DMS53 treated with DMSO at 0.1 percent for 48 hours (cell line): Measurements from ENCODE around the gene SPRR2E.
"Not testable (repeated sequence)": the region's sequence is repeated elsewhere in the genome, so short reads cannot be mapped to it uniquely, and the experiment has no call there.

ENCODE experiments used
- DNase-seq: peaks from one replicate; lab custom pipeline; 2025; ENCODE audit not compliant: unreplicated experiment; lab: John Stamatoyannopoulos, UW

Gene SPRR2E

DNA sequence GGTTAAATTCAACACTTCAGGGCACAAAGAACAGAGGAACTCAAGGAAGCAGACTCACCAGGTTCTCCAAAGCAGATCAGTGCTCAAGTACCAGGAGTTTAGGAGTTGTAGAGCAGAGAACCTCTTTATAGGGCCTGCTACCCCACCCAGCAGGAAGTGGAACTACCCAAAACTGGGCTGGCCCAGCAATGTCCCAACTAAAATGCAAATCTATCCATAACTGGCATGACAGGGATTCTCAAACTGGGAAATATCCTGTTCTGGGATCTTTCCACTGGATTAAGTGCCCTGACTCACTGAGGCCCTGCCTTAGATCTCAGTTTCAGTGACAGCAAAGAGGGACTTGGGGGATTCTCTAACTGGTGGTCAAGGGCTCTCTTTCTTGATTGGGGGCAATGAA lies at the start of gene SPRR2E:
TSS of gene SPRR2E (minus strand) at position 101 of the 400 bp plus-strand sequence. CDS start 775 bp downstream, outside the sequence.
- no peak for DNase-seq

DNA sequence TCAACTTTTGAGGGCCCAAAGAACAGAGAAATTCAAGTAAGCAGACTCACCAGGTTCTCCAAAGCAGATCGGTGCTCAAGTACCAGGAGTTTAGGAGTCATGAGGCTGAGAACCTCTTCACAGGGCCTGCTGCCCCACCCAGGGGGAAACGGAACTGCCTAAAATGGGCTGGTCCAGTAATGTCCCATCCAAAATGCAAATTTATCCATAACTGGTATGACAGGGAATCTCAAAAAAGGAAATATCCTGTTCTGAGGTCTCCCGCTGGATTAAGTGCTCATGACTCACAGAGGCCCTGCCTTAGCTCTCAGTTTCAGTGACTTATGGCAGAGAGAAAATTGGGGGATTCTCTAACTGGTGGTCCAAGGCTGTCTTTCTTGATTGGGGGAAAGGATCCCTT lies 47.1 kb upstream of the SPRR2E start:
- no peak for DNase-seq

DNA sequence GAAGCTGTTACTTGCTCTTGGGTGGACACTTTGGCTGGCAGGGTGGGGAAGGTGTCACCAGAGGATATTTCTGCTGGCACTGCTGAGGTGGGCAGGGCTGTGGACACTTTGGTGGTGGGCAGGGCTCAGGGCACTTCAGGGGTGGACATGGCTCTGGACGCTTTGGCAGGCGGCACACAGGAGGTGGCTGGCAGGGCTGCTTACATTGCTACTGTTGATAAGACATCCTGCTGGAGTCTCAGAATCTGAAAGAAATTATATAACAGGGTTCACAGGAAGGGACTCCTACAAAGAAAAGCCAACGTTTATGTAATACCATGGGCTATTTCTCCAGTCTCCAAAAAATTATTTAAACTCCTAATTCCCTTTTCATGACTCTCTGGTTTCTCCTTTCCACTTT lies 46.2 kb upstream of the SPRR2E start:
- no peak for DNase-seq

DNA sequence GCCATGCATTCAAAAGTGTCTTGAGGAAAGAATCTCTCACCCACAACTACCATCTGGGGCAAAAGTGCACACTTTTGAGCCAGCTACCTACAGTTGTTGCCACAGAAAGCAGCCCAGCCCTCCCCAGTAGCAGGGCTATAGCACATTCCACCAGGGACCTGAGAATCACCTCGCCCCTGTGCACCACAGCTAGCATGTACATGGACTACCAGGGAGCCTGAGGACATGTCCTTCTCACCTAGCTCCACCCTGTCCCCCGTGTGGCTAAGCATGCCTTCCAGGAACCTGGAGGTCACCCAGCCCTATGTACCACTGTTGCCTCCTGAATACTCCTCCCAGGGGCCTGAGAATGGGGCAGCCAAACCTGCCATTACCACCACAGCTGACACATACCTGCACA lies 39.4 kb upstream of the SPRR2E start:
- no peak for DNase-seq

DNA sequence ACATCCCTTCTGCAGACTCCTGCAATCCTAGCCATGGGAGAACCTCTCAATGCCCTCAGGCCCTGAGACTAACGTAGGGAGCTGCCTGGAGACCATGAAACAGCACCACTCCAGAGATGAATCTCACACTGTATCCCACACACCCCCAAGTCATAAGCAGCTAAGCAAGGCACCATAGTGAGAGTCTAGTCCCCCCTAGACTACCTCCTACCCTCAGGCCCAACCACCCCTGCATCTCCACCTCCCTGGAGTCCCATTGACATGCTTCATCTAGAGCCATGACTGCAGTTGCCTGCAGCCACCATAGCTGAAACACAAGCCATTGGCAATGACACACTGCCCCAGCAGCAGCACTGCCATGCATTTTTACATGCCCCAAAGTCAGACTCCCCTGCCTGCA lies 38.9 kb upstream of the SPRR2E start:
- DNase-seq: no peak

DNA sequence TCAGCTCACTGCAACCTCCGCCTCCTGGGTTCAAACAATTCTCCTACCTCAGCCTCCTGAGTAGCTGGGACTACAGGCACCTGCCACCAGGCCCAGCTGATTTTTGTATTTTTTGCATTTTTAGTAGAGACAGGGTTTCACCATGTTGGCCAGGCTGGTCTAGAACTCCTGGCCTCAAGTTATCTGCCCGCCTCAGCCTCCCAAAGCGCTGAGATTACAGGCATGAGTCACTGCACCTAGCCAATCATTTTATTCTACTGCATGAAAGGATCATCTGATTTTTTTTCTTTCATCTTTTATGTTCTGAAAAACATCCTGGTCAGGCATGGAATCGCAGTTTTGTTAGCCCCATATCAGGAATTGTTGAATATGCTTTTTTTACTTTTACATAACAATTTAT lies 34.4 kb upstream of the SPRR2E start:
- DNase-seq: not testable (repeated sequence)

DNA sequence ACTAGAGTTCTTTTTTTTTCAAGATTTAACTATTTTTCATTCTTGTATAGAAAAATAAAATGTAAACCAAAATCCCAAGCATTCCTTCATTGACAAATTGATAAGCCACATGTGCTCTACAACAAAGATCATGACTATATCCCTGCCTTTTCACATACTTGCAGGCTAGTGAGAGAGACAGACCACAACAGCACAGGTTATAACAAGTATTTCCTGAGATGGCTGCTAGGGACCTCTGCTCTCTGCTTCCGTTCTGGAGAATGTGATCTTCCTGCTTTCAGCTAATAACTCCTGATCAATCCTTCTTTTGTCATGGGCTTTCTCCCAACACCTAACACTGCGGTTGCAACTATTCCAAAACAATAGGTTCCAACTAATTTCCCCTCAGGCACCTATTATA lies 33.0 kb upstream of the SPRR2E start:
- DNase-seq: no peak

DNA sequence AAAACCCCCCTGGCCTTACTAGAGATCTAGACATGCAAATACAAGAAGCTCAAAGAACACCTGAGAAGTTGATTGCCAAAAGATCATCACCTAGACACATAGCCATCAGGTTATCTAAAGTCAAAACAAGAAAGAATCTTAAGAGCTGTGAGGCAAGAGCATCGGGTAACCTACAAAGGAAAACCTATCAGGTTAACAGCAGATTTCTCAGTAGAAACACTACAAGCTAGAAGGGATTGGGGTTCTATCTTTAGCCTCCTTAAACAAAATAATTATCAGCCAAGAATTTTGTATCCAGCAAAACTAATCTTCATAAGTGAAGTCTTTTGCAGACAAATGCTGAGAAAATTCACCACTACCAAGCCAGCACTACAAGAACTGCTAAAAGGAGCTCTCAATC lies 31.2 kb upstream of the SPRR2E start:
- DNase-seq: no peak

DNA sequence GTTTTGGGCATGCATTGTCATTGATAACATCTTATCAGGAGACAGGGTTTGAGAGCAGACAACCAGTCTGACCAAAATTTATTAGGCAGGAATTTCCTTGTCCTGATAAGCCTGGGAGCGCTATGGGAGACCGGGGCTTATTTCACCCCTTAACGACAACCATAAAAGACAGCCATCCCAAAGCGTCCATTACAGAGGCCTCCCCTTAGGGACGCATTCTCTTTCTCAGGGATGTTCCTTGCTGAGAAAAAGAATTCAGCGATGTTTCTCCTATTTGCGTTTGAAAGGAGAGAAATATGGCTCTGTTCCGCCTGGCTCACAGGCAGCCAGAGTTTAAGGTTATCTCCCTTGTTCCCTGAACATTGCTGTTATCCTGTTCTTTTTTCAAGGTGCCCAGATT lies 29.5 kb upstream of the SPRR2E start:
- not testable (repeated sequence) for DNase-seq

DNA sequence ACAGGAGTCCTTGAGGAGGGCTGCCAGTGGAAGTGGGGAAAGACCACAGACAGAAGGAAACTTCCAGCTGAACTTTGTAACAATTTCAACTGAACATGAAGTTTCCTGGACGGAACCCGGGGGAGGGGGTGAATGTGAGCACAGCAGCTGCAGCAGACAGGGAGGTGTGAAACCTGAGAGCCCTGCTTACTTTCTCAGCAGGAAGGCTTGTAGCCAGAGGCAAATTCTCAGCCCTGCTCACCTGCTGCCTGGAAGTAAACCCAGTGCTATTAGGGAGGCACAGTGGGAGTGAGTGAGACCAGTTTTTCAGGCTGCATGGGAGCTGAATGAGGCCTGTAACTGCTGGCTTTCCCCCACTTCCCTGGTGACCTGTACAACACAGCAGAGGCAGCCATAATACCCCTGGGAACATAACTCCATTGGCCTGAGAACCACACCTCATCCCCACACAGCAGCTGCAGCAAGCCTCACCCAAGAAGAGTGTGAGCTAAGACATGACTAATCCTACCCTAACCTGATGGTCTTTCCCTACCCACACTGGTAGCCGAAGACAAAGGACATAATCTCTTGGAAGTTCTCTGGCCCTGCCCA lies 28.6 kb upstream of the SPRR2E start:
- no peak for DNase-seq

DNA sequence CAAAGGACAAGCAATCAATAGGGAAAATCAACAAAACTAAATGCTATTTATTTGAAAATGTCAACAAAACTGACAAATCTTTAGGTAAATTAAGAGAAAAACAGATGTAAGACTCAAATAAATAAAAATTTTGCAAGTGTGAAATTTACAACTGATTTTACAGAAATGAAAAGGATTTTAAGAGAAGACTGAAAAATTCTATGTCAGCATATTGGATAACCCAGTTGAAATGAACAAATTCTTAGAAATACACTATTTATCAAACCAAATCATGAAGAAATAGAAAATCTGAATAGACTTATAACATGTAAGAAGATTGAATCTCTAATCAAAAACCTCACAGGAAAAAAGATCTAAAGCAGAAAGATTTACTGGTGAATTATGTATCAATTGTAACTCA lies 26.6 kb upstream of the SPRR2E start:
- DNase-seq: no peak

DNA sequence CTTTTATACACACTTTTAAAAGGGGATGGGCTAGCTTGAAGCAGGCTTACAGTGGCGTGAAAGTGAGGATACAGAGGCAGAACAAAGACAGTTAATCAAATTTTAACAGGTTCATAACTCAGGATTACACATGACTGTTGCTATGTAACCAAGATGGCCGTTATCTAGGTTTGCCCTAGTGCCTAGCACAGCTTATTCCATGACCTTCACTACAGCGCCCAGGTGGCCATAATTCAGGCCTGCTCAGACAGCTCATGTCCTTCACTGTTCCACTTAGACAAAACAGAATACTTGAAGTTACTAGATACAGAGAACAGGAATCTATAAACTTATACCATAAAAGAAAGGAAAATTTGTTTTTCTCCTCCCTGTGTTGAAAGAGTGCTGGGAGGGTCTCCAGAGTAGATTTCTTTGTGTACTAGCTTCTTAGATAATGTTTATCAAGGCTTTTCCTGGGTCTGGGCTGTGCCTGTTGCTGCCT lies 25.2 kb upstream of the SPRR2E start:
- DNase-seq: no peak

DNA sequence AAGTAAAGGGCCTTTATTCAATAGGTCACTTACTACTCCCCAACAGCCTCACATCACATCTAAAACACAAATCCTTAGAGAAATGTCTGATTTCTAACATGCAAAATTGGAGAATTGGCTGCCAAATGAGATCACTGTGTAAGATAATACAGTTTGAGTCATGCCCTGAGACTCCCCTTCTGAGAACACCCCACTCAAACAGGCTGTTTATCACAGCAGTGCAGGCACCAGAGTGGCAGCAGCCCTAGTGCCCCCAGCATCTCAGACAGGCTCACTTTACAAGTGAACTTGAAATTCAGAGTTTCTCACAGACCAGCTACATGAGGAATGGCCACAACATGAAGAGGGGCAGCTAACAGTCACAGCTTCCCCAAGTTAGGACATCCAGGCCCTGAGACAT lies 20.9 kb upstream of the SPRR2E start:
- DNase-seq: not testable (repeated sequence)

DNA sequence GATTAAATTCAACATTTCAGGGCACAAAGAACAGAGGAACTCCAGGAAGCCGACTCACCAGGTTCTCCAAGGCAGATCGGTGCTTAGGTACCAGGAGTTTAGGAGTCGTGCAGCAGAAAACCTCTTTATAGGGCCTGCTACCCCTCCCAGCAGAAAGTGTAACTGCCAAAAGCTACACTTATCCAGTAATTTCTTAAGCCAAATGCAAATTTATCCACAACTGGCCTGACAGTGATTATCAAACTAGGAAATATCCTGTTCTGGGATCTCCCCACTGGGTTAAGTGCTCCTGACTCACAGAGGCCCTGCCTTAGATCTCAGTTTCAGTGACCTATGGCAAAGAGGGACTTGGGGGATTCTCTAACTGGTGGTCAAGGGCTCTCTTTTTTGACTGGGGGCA lies 19.1 kb upstream of the SPRR2E start, which contains the start of gene SPRR2F:
TSS of gene SPRR2F (minus strand) at position 101 of the 400 bp plus-strand sequence. CDS start 783 bp downstream, outside the sequence.
- DNase-seq: no peak

DNA sequence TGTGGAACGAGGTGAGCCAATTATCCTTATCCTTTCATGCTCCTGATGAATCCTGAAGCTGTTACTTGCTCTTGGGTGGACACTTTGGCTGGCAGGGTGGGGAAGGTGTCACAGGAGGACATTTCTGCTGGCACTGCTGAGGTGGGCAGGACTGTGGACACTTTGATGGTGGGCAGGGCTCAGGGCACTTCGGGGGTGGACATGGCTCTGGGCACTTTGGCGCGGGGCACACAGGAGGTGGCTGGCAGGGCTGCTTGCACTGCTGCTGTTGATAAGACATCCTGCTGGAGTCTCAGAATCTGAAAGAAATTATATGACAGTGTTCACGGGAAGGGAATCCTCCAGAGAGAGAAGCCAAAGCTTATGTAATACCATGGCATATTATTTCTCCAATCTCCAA lies 18.1 kb upstream of the SPRR2E start:
- DNase-seq: not testable (repeated sequence)

DNA sequence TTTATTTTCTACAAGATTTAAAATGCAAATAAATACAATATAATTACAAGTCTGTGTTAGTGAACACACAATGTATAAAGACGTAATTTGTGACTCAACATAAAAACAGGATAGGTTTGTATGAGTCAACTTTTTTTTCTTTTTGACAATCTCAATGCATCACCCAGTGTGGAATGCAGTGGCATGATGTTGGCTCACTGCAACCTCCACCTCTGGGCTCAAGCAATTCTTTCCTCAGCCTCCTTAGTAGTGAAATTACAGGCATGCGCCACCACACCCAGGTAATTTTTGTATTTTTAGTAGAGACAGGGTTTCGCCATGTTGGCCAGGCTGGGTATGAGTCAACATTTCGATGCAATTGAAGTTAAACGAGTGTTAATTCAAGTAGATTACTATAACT lies 5.9 kb upstream of the SPRR2E start:
- no peak for DNase-seq

DNA sequence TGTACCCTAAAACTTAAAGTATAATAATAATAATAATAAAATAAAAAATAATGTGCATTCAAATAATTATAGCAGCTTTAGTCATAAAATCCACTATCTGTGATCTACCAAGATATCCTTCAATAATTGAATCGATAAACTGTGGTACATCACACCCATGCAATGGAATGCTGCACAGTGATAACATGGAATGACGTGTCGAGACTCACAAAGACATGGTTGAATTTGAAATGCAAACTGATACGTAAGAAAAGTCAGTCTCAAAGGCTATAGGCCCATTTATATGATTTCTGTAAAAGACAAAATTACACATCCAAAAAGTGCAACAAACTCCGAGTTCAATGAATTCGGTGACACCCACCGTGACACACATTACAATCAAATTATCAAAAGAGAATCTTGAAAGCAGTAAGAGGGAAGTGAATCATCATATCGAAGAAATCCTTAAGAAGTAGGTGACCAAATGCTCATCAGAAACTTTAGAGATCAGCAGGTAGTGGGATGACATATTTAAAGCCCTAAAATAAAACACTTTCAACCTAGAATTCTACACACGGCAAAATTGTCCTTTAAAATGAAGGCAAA lies 5.2 kb upstream of the SPRR2E start:
- no peak for DNase-seq

DNA sequence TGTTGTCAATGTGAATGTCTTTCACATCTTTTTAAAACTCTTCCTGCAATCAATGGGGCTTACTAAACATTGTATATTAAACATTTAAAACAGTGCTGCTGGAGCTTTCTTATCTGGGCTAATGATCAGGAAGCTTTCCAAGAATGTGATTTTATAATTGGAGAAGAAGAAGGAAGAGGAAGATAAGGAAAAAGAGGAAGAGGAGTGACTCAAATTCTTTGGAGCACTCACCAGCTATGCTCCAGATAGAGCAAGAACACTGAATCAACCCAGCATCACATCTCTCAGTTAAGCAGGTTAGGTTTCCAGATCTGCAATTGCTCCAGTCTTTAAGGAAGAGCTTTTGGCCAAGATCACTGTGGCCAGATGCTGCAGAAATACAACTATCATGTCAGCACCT lies 1.4 kb upstream of the SPRR2E start:
- no peak for DNase-seq

DNA sequence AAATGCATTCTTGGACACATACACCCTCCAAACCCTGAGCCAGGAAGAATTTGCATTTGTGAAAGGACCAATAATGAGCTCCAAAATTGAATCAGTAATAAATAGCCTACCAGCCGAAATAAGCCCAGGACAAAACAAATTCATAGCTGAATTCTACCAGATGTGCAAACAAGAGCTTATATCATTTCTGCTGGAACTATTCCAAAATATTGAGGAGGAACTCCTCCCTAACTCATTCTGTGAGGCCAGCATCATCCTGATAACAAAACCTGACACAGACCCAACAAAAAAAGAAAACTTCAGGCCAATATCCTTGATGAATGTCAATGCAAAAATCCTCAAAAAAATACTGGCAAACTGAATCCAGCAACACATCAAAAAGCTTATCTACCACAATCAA lies 6.7 kb downstream of the SPRR2E start:
- no peak for DNase-seq

DNA sequence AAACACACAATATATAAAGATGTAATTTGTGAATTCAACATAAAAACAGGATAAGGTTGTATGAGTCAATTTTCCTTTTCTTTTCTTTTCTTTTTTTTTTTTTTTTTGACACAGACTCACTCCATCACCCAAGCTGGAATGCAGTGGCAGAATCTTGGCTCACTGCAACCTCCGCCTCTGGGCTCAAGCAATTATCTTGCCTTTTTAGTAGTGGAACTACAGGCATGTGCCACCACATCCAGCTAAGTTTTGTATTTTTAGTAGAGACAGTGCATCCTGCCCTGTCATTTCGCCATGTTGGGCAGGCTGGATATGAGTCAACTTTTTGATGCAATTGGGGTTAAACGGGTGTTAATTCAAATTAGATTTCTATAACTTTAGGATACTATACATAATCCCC lies 12.6 kb downstream of the SPRR2E start:
- DNase-seq: no peak

DNA sequence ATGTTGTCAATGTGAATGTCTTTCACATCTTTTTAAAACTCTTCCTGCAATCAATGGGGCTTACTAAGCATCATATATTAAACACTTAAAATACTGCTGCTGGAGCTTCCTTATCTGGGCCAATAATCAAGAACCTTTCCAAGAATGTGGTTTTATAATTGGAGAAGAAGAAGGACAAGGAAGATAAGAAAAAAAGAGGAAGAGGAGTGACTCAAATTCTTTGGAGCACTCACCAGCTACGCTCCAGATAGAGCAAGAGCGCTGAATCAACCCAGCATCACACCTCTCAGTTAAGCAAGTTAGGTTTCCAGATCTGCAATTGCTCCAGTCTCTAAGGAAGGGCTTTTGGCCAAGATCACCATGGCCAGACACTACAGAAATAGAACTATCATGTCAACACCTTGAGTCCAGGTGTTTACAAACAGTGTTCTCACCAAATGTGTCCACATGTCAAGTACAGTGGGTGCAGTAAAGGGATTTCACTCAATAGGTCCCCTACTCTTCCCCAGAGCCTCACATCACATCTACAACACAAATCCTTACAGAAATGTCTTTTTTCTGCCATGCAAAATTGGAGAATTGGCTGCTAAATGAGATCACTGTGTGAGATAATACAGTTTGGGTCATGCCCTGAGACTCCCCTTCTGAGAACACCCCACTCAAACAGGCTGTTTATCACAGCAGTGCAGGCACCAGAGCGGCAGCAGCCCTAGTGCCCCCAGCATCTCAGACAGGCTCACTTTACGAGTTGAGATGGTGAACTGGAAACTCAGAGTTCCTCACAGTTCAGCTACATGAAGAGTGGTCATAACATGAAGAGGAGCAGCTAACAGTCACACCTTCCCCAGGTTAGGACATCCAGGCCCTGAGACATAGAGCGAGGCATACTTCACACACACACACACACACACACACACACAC lies 21.3 kb downstream of the SPRR2E start:
- DNase-seq: no peak

DNA sequence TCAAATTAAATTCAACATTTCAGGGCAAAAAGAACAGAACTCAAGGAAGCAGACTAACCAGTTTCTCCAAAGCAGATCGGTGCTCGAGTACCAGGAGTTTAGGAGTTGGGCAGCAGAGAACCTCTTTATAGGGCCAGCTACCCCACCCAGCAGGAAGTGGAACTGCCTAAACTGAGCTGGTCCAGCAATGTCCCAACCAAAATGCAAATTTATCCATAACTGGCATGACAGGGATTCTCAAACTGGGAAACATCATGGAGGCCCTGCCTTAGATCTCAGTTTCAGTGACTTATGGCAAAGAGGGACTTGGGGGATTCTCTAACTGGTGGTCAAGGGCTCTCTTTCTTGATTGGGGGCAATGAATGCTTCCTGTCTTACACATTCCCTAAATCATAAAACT lies 22.8 kb downstream of the SPRR2E start, which contains the start of gene SPRR2B:
TSS of gene SPRR2B (minus strand) at position 101 of the 400 bp plus-strand sequence. CDS start 772 bp downstream, outside the sequence.
- DNase-seq: no peak
